Adrenal gland (tissue), 5 donors: Measurements from ENCODE around the gene HARBI1.

ENCODE experiments used
- CTCF ChIP-seq, 6 experiments: fragments of 450-650 bp in 4 of 6; fragments of 200-600 bp in 2 of 6; sonication (generic) in 1 of 6; IDR thresholded peaks; 1 replicate in 5 of 6; 2 replicates in 1 of 6; pipeline versions ENCODE4 v1.5.1 to v1.8.0; 2016 to 2021; ENCODE audit warnings: antibody characterized with exemption in 6 of 6, mild to moderate bottlenecking in 2 of 6, moderate library complexity in 1 of 6
- POLR2A ChIP-seq, 2 donors: fragments of 450-650 bp; IDR thresholded peaks; one replicate each; pipeline ENCODE4 v1.6.1; 2017; ENCODE audit warnings: antibody characterized with exemption in 2 of 2, mild to moderate bottlenecking in 2 of 2, moderate library complexity in 1 of 2
- donor health status: DM: no; HTN: no; CAD: no.

- TF ChIP-seq CTCF (IDR thresholded peaks at IDR 0.05) (no peak), POLR2A (IDR thresholded peaks at IDR 0.05) (no peak)
Measured at GRCh38 chr11:46615756-46616155, 1.3 kb downstream of the HARBI1 start.
